Measurements from ENCODE around the gene IGF2BP2. TPM values are rescaled to one million over a fixed set of nuclear protein-coding genes. Genes with fewer than 3 reads are reported as not detected.

IGF2BP2 gene
- total RNA-seq, 1 experiment from 2014 or later: 75.9 TPM

- DNase-seq: peak in 1 of 2 experiments; percentile 29
- no peaks in the 10 kb centered on the region for H3K27me3 ChIP-seq (replicated peaks; ENCODE audit: control insufficient read depth, insufficient read depth, low read length)
- BruUV-seq (replicated peaks): no TSS peak
- no peaks in the 10 kb centered on the region for H3K9me3 Mint-ChIP-seq (ENCODE audit: unreplicated experiment)
- H3K4me3 ChIP-seq (ENCODE audit: low read depth, low read length): no peak overlapping the region
- CTCF ChIA-PET: no interaction called here
- peaks cover 46% of the 10 kb centered on the region for H3K4me1 Mint-ChIP-seq (ENCODE audit: low read depth, unreplicated experiment)
- TF ChIP-seq CTCF (IDR thresholded peaks at IDR 0.05; ENCODE audit: insufficient read depth in 1 of 2, low read depth in 1 of 2, low read length in 1 of 2, severe bottlenecking in 1 of 2, unreplicated experiment in 1 of 2): no peak
- POLR2A ChIA-PET: interaction anchor here (1.3 kb wide), 1 partner anchor 127 kb away, joined by 5 read pairs; the partner anchor contains the start of gene SENP2
- H3K27ac Mint-ChIP-seq (ENCODE audit: unreplicated experiment): no peak overlapping the region
- no peaks in the 10 kb centered on the region for H3K36me3 ChIP-seq (ENCODE audit: control insufficient read depth, insufficient read depth, low read length)
- H3K9me3 ChIP-seq: no peaks in the 10 kb centered on the region
- no peaks in the 10 kb centered on the region for H3K27me3 Mint-ChIP-seq (ENCODE audit: insufficient read depth, unreplicated experiment)
- H3K36me3 Mint-ChIP-seq (ENCODE audit: insufficient read depth, unreplicated experiment): peaks cover 45% of the 10 kb centered on the region
- intact Hi-C loops (cut with micrococcal nuclease; ENCODE audit: unreplicated experiment): no loop called here
- H3K4me1 ChIP-seq: peaks cover 49% of the 10 kb centered on the region
- H3K4me3 Mint-ChIP-seq (ENCODE audit: unreplicated experiment): no peak overlapping the region
Measured at GRCh38 chr3:185713015-185713414, 111.8 kb downstream of the IGF2BP2 start.

DNA sequence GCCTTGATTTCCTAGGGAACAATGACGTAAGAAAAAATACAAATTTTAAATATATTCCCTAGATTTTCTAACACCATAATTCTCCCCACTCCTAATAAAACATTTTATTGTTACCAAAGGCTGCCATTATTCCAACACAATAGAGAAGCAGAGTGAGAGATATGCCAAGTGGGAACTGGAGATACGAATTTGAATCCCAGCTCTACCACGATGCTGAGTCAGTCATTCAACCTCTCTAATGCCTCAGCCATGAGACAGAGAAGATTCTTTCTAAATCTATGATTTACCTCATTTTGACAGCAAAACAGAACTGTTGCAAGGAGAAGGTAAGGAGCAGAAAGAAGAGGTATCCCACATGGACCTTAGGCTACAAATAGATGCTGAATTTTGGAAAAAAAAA, 112.5 kb downstream of the IGF2BP2 start:
- DNase-seq: no peak
- ChIA-PET CTCF (no interaction called here), POLR2A (no interaction called here)
- Histone ChIP-seq H3K9me3 (no peaks in the 10 kb centered on the region), H3K36me3 (ENCODE audit: control insufficient read depth, insufficient read depth, low read length) (no peaks in the 10 kb centered on the region), H3K4me1 (peaks cover 43% of the 10 kb centered on the region), H3K4me3 (ENCODE audit: low read depth, low read length) (no peak overlapping the region), H3K27me3 (replicated peaks; ENCODE audit: control insufficient read depth, insufficient read depth, low read length) (no peaks in the 10 kb centered on the region)
- intact Hi-C loops (cut with micrococcal nuclease; ENCODE audit: unreplicated experiment): no loop called here
- no peak for TF ChIP-seq CTCF (IDR thresholded peaks at IDR 0.05; ENCODE audit: insufficient read depth in 1 of 2, low read depth in 1 of 2, low read length in 1 of 2, severe bottlenecking in 1 of 2, unreplicated experiment in 1 of 2)
- Mint-ChIP-seq H3K27ac (ENCODE audit: unreplicated experiment) (no peak overlapping the region), H3K4me1 (ENCODE audit: low read depth, unreplicated experiment) (peaks cover 39% of the 10 kb centered on the region), H3K36me3 (ENCODE audit: insufficient read depth, unreplicated experiment) (peaks cover 45% of the 10 kb centered on the region), H3K27me3 (ENCODE audit: insufficient read depth, unreplicated experiment) (no peaks in the 10 kb centered on the region), H3K9me3 (ENCODE audit: unreplicated experiment) (no peaks in the 10 kb centered on the region), H3K4me3 (ENCODE audit: unreplicated experiment) (no peak overlapping the region)
- no TSS peak for BruUV-seq (replicated peaks)

GRCh38 chr3:185711255-185711870, 113.5 kb downstream of the IGF2BP2 start:
- H3K9me3 ChIP-seq: no peaks in the 10 kb centered on the region
- BruUV-seq (replicated peaks): no TSS peak
- peaks cover 33% of the 10 kb centered on the region for H3K4me1 ChIP-seq
- H3K4me3 Mint-ChIP-seq (ENCODE audit: unreplicated experiment): no peak overlapping the region
- no peak for TF ChIP-seq CTCF (IDR thresholded peaks at IDR 0.05; ENCODE audit: insufficient read depth in 1 of 2, low read depth in 1 of 2, low read length in 1 of 2, severe bottlenecking in 1 of 2, unreplicated experiment in 1 of 2)
- no peak overlapping the region for H3K27ac Mint-ChIP-seq (ENCODE audit: unreplicated experiment)
- no peaks in the 10 kb centered on the region for H3K36me3 ChIP-seq (ENCODE audit: control insufficient read depth, insufficient read depth, low read length)
- H3K36me3 Mint-ChIP-seq (ENCODE audit: insufficient read depth, unreplicated experiment): peaks cover 38% of the 10 kb centered on the region
- H3K9me3 Mint-ChIP-seq (ENCODE audit: unreplicated experiment): no peaks in the 10 kb centered on the region
- H3K27me3 Mint-ChIP-seq (ENCODE audit: insufficient read depth, unreplicated experiment): no peaks in the 10 kb centered on the region
- H3K27me3 ChIP-seq (replicated peaks; ENCODE audit: control insufficient read depth, insufficient read depth, low read length): no peaks in the 10 kb centered on the region
- peaks cover 29% of the 10 kb centered on the region for H3K4me1 Mint-ChIP-seq (ENCODE audit: low read depth, unreplicated experiment)
- intact Hi-C loops (cut with micrococcal nuclease; ENCODE audit: unreplicated experiment): no loop called here
- H3K4me3 ChIP-seq (ENCODE audit: low read depth, low read length): no peak overlapping the region
- ChIA-PET POLR2A (interaction anchor here (0.9 kb wide), 1 partner anchor 126 kb away, joined by 3 read pairs; the partner anchor contains the start of gene SENP2), CTCF (interaction anchor here (0.5 kb wide), 1 partner anchor 124 kb away, joined by 3 read pairs; no protein-coding TSS in a partner anchor)
- no peak for DNase-seq
